CD4-positive, alpha-beta T cell treated with Interleukin-4 for 1 hour (primary cell): ENCODE data around the gene PHB1.
"Not testable (repeated sequence)": the region's sequence is repeated elsewhere in the genome, so short reads cannot be mapped to it uniquely, and the experiment has no call there.

Experiments
- DNase-seq, 2 donors: peaks; one replicate each; pipeline ENCODE4 v3.0.0-alpha.2; 2020 to 2022

The PHB1 gene

DNA sequence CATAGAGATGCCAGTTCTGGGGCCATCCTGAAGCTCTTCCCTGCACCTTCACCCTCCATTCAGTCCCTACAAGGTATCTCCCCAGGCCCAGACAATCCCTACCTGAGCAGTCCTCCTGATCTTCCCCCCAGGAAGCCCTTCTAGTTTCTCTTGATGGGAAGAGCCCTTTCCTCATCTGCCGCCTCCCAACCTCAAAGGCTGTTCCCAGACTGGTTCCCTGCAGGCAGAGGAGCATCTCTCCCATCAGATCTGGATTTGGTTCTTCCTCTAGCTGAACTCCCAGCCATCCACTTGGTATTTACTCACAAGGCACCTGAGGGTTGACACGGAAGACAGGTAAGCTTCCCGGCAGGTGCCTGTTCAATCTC, 24.6 kb upstream of the PHB1 start:
- DNase-seq, result no peak

- DNase-seq, result no peak
Observed at GRCh38 chr17:49438436-49439278, 24.0 kb upstream of the PHB1 start.

GRCh38 chr17:49437696-49438435, 23.2 kb upstream of the PHB1 start:
- no peak for DNase-seq

- no peak for DNase-seq
Observed at GRCh38 chr17:49436174-49436573, 21.5 kb upstream of the PHB1 start.

- DNase-seq, result no peak
Observed at GRCh38 chr17:49435671-49436029, 21.0 kb upstream of the PHB1 start.

- peak; percentile 41 to 52 for DNase-seq
Observed at GRCh38 chr17:49434821-49435670, 20.4 kb upstream of the PHB1 start.

GRCh38 chr17:49433000-49433694, 18.5 kb upstream of the PHB1 start:
- no peak for DNase-seq

GRCh38 chr17:49431743-49432142, 17.1 kb upstream of the PHB1 start:
- no peak for DNase-seq

DNA sequence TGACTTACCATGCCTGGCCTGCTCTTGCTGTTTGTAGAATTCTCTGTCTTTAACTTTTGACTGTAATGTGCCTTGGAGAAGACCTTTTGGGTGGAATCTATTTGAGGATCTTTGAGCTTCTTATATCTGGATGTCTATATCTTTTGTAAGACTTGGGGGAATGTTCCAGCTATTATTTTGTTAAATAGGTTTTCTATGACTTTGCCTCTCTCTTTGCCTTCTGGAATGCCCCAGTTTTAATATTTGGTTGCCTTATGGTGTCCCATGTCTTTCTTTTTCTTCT, 10.3 kb upstream of the PHB1 start:
- DNase-seq, result no peak

GRCh38 chr17:49424276-49425003, 9.8 kb upstream of the PHB1 start:
- DNase-seq, result not testable (repeated sequence)

DNA sequence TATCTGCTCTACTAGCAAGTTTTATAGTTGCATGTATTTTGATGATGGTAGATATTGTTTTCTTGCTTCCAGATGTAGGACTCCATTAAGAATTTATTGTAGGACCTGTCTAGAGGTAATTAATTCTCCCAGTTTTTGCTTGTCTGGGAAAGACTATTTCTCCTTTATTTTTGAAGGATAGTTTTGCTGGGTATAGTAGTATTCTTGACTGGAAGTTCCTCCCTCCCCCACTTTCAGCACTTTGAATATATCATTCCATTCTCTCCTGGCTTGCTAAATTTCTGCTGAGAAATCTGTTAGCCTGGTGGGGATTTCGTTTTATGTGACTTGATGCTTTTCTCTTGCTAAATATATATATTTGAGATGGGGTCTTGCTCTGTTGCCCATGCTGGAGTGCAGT, 8.0 kb upstream of the PHB1 start:
- no peak for DNase-seq

DNA sequence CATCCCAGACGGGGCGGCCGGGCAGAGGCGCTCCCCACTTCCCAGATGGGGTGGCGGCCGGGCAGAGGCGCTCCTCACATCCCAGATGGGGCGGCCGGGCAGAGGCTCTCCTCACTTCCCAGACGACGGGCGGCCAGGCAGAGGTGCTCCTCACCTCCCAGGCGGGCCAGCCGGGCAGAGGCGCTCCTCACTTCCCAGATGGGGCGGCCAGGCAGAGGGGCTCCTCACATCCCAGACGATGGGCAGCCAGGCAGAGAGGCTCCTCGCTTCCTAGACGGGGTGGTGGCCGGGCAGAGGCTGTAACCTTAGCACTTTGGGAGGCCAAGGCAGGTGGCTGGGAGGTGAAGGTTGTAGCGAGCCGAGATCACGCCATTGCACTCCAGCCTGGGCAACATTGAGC, 5.1 kb upstream of the PHB1 start:
- DNase-seq, result not testable (repeated sequence)

DNA sequence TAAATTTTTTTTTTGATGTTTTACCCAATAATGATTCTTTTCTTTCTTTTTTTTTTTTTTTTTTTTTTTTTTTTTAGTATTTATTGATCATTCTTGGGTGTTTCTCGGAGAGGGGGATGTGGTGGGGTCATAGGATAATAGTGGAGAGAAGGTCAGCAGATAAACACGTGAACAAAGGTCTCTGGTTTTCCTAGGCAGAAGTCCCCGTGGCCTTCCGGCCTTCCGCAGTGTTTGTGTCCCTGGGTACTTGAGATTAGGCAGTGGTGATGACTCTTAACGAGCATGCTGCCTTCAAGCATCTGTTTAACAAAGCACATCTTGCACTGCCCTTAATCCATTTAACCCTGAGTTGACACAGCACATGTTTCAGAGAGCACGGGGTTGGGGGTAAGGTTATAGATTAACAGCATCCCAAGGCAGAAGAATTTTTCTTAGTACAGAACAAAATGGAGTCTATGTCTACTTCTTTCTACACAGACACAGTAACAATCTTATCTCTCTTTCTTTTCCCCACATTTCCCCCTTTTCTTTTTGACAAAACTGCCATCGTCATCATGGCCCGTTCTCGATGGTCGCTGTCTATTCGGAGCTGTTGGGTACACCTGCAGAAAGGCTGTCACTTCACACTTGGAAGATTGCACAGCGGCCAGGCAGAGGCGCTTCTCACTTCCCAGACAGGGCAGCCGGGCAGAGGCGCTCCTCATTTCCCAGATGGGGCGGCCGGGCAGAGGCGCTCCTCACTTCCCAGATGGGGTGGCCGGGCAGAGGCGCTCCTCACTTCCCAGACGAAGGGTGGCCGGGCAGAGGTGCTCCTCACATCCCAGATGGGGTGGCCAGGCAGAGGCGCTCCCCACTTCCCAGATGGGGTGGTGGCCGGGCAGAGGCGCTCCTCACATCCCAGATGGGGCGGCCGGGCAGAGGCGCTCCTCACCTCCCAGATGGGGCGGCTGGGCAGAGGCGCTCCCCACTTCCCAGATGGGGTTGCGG, 4.4 kb upstream of the PHB1 start:
- not testable (repeated sequence) for DNase-seq

DNA sequence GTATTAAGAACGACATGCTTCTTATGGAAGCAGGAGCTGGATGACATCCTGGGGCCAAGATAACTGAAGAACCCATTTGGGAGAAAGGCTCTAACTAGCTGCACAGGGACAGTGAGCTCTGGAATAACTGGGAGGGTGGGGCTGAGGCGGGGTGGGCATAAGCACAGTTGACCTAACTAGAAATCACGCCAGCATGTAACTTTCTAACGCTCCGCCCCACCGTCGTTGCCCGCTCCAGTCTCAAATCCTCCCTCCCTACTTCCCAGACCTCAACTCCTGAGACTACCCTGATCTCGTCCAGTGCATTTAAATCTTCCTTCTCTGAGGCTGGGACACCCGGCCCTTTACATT, 436 bp downstream of the PHB1 start:
- no peak for DNase-seq

GRCh38 chr17:49409066-49409465, 5.6 kb downstream of the PHB1 start:
- no peak for DNase-seq

DNA sequence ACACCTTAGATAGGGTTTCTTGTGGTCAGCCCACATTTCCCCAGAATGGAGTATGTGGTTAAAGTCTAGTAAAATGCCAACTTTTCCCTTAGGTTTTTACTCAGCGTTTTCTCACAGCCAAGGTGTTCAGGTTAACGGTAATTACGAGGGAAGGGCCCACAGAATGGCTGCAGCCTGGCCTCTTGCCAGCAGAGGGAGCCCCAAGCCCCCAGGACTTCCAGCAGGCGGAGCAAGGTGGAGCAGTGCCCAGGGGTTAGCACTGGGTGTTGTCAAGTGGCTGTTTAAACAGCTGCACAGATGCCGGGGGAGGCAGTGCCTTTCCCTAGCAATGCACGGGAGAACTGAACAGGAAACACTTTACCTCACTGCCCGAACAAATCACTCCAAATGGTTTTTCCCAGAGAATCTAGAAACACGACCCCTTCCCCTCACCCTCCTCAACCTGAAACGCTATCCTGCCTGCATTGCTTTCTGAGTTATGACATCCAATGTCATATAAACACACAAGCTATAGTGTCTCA, 6.6 kb downstream of the PHB1 start:
- peak; percentile 83 to 86 for DNase-seq

DNA sequence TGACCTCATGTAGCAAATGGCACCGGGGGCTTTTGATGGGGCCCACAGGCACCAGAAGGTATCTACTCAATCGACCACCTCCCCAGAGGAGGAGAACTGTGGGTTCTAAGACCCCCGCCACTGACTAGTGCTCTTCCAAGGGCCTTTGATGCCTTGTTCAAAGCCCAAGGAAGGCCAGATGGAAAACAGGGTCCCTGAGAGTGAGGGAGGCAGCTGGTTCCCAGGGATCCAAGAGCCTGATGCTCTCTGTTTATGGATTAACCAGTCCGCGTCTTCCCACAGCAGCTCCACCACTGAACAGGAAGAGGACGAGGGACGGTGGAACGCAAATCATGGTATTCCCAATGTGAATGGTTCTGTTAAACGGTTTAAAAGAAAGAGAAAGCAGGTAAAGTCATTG, 7.6 kb downstream of the PHB1 start:
- DNase-seq, result no peak

DNA sequence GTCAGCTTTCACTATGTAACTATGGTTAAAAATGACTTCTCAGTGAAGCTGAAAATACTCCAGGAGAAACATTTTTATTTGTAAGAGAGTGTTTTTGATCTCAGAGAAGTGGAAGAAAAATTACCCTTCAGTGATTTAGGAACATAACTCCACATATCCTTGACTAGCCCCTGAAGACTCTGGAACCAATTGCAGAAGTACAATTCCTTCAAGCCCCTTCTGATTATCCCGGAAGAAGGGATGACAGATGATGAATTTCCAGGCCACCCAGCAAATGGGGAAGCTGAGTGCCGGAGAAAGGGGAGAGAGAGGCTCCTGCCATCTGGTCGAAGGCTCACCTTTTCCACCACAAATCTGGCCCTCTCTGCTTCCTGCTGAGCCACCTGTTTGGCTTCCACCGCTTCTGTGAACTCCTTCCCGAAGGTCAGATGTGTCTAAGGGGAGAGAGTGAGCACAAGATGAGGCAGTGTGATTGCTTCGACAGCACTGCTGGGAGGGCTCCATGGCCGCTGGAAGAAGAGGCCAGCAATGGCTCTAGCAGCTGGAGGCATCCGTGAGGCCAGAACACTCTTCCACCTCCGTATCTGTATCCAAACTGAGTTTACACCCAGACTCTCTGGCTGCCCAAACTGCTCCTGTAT, 8.1 kb downstream of the PHB1 start:
- DNase-seq, result no peak

GRCh38 chr17:49404906-49405305, 9.8 kb downstream of the PHB1 start:
- no peak for DNase-seq

- peak; percentile 44 to 68 for DNase-seq
Observed at GRCh38 chr17:49404361-49404760, 10.3 kb downstream of the PHB1 start.
